GM12878 (cell line): Measurements from ENCODE around the gene CLSTN2.

Experiments
- CBX3 ChIP-seq: fragments of 200-600 bp; sonication (generic); IDR thresholded peaks from 2 replicates; pipeline ENCODE4 v1.6.1; 2016; ENCODE audit warnings: low read depth, borderline replicate concordance
- CTCF ChIP-seq, 3 experiments: IDR thresholded peaks in 2 of 3; conservative IDR thresholded peaks in 1 of 3; 2 replicates each; pipeline ENCODE4 v1.5.1; 2011; ENCODE audit warnings: low read depth in 3 of 3, low read length in 3 of 3, mild to moderate bottlenecking in 3 of 3, control low read depth in 2 of 3, moderate library complexity in 2 of 3, inconsistent platforms in 1 of 3, mixed read lengths in 1 of 3; ENCODE audit not compliant: control insufficient read depth in 2 of 3, insufficient read depth in 1 of 3; ENCODE audit errors: extremely low read depth in 1 of 3
- POLR2AphosphoS2 ChIP-seq: IDR thresholded peaks from 2 replicates; pipeline ENCODE4 v1.6.1; 2011; ENCODE audit warnings: low read depth, mild to moderate bottlenecking, low read length, improper control_type of control experiment, moderate library complexity
- SIX5 ChIP-seq: IDR thresholded peaks from 2 replicates; pipeline ENCODE4 v1.6.1; 2011; ENCODE audit warnings: mild to moderate bottlenecking, low read depth, low read length, moderate library complexity; ENCODE audit not compliant: severe bottlenecking
- TAF1 ChIP-seq: IDR thresholded peaks from 2 replicates; pipeline ENCODE4 v1.6.1; 2011; ENCODE audit warnings: mild to moderate bottlenecking, low read depth, low read length, borderline replicate concordance

- TF ChIP-seq CBX3 (no peak), POLR2AphosphoS2 (no peak), CTCF (IDR thresholded peaks at IDR 0.05 in 2 of 3, conservative IDR thresholded peaks at IDR 0.05 in 1 of 3; ENCODE audit: control insufficient read depth in 2 of 3, extremely low read depth in 1 of 3, insufficient read depth in 1 of 3, low read depth in 3 of 3, low read length in 3 of 3) (no peak), SIX5 (no peak), TAF1 (no peak)
These were observed 610.8 kb downstream of the CLSTN2 start for GRCh38 chr3:140545756-140546155.
